ENCODE data around the gene CFAP47. TPM values are rescaled to one million over a fixed set of nuclear protein-coding genes. Genes with fewer than 3 reads are reported as not detected.
"Not testable (repeated sequence)": the region's sequence is repeated elsewhere in the genome, so short reads cannot be mapped to it uniquely, and the experiment has no call there.

CFAP47 gene
- total RNA-seq, 1 donor from 2014 or later: 0.54 TPM

- Mint-ChIP-seq H3K4me1 (no peaks in the 10 kb centered on the region), H3K4me3 (no peak overlapping the region), H3K27me3 (ENCODE audit: low read depth) (no peaks in the 10 kb centered on the region), H3K36me3 (no peaks in the 10 kb centered on the region), H3K27ac (no peak overlapping the region), H3K9me3 (peaks cover 23% of the 10 kb centered on the region)
- no peak for TF ChIP-seq CTCF (IDR thresholded peaks at IDR 0.05; ENCODE audit: unreplicated experiment)
- DNase-seq (ENCODE audit: low spot score in 2 of 2, unreplicated experiment in 2 of 2): no peak
Measured at GRCh38 chrX:36007207-36007606, 87.7 kb downstream of the CFAP47 start.

GRCh38 chrX:36019125-36019524 is 99.6 kb downstream of the CFAP47 start:
- Mint-ChIP-seq H3K4me3 (no peak overlapping the region), H3K36me3 (no peaks in the 10 kb centered on the region), H3K27ac (no peak overlapping the region), H3K4me1 (no peaks in the 10 kb centered on the region), H3K27me3 (ENCODE audit: low read depth) (no peaks in the 10 kb centered on the region), H3K9me3 (peaks cover 60% of the 10 kb centered on the region)
- DNase-seq (ENCODE audit: low spot score in 2 of 2, unreplicated experiment in 2 of 2): no peak
- TF ChIP-seq CTCF (IDR thresholded peaks at IDR 0.05; ENCODE audit: unreplicated experiment): no peak

- Mint-ChIP-seq H3K4me1 (no peaks in the 10 kb centered on the region), H3K27ac (no peak overlapping the region), H3K9me3 (peaks cover 18% of the 10 kb centered on the region), H3K36me3 (no peaks in the 10 kb centered on the region), H3K27me3 (ENCODE audit: low read depth) (no peaks in the 10 kb centered on the region), H3K4me3 (no peak overlapping the region)
- DNase-seq (ENCODE audit: low spot score in 2 of 2, unreplicated experiment in 2 of 2): no peak
- no peak for TF ChIP-seq CTCF (IDR thresholded peaks at IDR 0.05; ENCODE audit: unreplicated experiment)
Measured at GRCh38 chrX:36035550-36035949, 116.0 kb downstream of the CFAP47 start.

- H3K27ac Mint-ChIP-seq: no peak overlapping the region
- no peaks in the 10 kb centered on the region for H3K36me3 Mint-ChIP-seq
- no peak for TF ChIP-seq CTCF (IDR thresholded peaks at IDR 0.05; ENCODE audit: unreplicated experiment)
- H3K4me1 Mint-ChIP-seq: no peaks in the 10 kb centered on the region
- no peak overlapping the region for H3K4me3 Mint-ChIP-seq
- no peaks in the 10 kb centered on the region for H3K27me3 Mint-ChIP-seq (ENCODE audit: low read depth)
- no peak for DNase-seq (ENCODE audit: low spot score in 2 of 2, unreplicated experiment in 2 of 2)
- H3K9me3 Mint-ChIP-seq: peaks cover 23% of the 10 kb centered on the region
Measured at GRCh38 chrX:36062778-36063177, 143.2 kb downstream of the CFAP47 start.

- no peaks in the 10 kb centered on the region for H3K36me3 Mint-ChIP-seq
- no peak overlapping the region for H3K4me3 Mint-ChIP-seq
- H3K27me3 Mint-ChIP-seq (ENCODE audit: low read depth): no peaks in the 10 kb centered on the region
- peaks cover 17% of the 10 kb centered on the region for H3K9me3 Mint-ChIP-seq
- no peak for TF ChIP-seq CTCF (IDR thresholded peaks at IDR 0.05; ENCODE audit: unreplicated experiment)
- no peak for DNase-seq (ENCODE audit: low spot score in 2 of 2, unreplicated experiment in 2 of 2)
- no peaks in the 10 kb centered on the region for H3K4me1 Mint-ChIP-seq
- H3K27ac Mint-ChIP-seq: no peak overlapping the region
Measured at GRCh38 chrX:36071061-36071460, 151.5 kb downstream of the CFAP47 start.

GRCh38 chrX:36075009-36075408 is 155.5 kb downstream of the CFAP47 start:
- not testable (repeated sequence) for H3K27me3 Mint-ChIP-seq (ENCODE audit: low read depth); H3K4me1 Mint-ChIP-seq; H3K27ac Mint-ChIP-seq; H3K36me3 Mint-ChIP-seq; H3K4me3 Mint-ChIP-seq; DNase-seq (ENCODE audit: low spot score in 2 of 2, unreplicated experiment in 2 of 2)
- peaks cover 18% of the 10 kb centered on the region for H3K9me3 Mint-ChIP-seq

Measured in mesothelial cell of epicardium (in vitro differentiated cells).